DMS79 treated with DMSO at 0.1 percent for 48 hours (cell line): ENCODE data around the gene SLC20A1.
"Not testable (repeated sequence)": the region's sequence is repeated elsewhere in the genome, so short reads cannot be mapped to it uniquely, and the experiment has no call there.

ENCODE experiments used
- DNase-seq: peaks from one replicate; lab custom pipeline; 2025; lab: John Stamatoyannopoulos, UW

The SLC20A1 gene

GRCh38 chr2:112645310-112646101 lies at the start of gene SLC20A1:
Gene SLC20A1, plus strand, starts transcription at chr2:112645939. Its CDS starts 890 bp downstream, at chr2:112646829.
- DNase-seq = peak; percentile 87

GRCh38 chr2:112597537-112598322 lies 48.0 kb upstream of the SLC20A1 start:
- no peak for DNase-seq

- DNase-seq = no peak
Measured at GRCh38 chr2:112600634-112601033, 45.1 kb upstream of the SLC20A1 start.

- no peak for DNase-seq
Measured at GRCh38 chr2:112601754-112602153, 44.0 kb upstream of the SLC20A1 start.

GRCh38 chr2:112602917-112603316 lies 42.8 kb upstream of the SLC20A1 start:
- DNase-seq = no peak

- DNase-seq = no peak
Measured at GRCh38 chr2:112603731-112604130, 42.0 kb upstream of the SLC20A1 start.

GRCh38 chr2:112604952-112605351 lies 40.8 kb upstream of the SLC20A1 start:
- DNase-seq = no peak

- no peak for DNase-seq
Measured at GRCh38 chr2:112605926-112606325, 39.8 kb upstream of the SLC20A1 start.

GRCh38 chr2:112606547-112606946 lies 39.2 kb upstream of the SLC20A1 start:
- DNase-seq = no peak

GRCh38 chr2:112607680-112608438 lies 37.9 kb upstream of the SLC20A1 start:
- no peak for DNase-seq

- DNase-seq = not testable (repeated sequence)
Measured at GRCh38 chr2:112609320-112609719, 36.4 kb upstream of the SLC20A1 start.

- not testable (repeated sequence) for DNase-seq
Measured at GRCh38 chr2:112612283-112612682, 33.5 kb upstream of the SLC20A1 start.

- DNase-seq = no peak
Measured at GRCh38 chr2:112614201-112614840, 31.4 kb upstream of the SLC20A1 start.

GRCh38 chr2:112615051-112615450 lies 30.7 kb upstream of the SLC20A1 start:
- DNase-seq = no peak

GRCh38 chr2:112615798-112616197 lies 29.9 kb upstream of the SLC20A1 start:
- not testable (repeated sequence) for DNase-seq

GRCh38 chr2:112618383-112618782 lies 27.4 kb upstream of the SLC20A1 start:
- no peak for DNase-seq

- DNase-seq = no peak
Measured at GRCh38 chr2:112621790-112622527, 23.8 kb upstream of the SLC20A1 start.

GRCh38 chr2:112622528-112622849 lies 23.2 kb upstream of the SLC20A1 start:
- DNase-seq = no peak

- DNase-seq = no peak
Measured at GRCh38 chr2:112623913-112624777, 21.6 kb upstream of the SLC20A1 start.

- DNase-seq = no peak
Measured at GRCh38 chr2:112625474-112626114, 20.1 kb upstream of the SLC20A1 start.
